ENCODE results near the gene HDAC5. TPM values are rescaled to one million over a fixed set of nuclear protein-coding genes. Genes with fewer than 3 reads are reported as not detected.
A peak's percentile ranks its signal among the peaks of the same experiment; 100 is the strongest.

HDAC5 gene
- total and polyA plus RNA-seq, 2 donors = 17.0 to 34.4 TPM

- Histone ChIP-seq H3K27me3 (ENCODE audit: control insufficient read depth in 2 of 2, insufficient read depth in 1 of 2, low read length in 1 of 2) (no peaks in the 10 kb centered on the region), H3K27ac (ENCODE audit: low read depth in 1 of 2, low read length in 1 of 2) (peak overlapping the region; percentile 66 to 74), H3K4me1 (ENCODE audit: control insufficient read depth in 2 of 2, insufficient read depth in 2 of 2, low read length in 2 of 2) (peaks cover 10 to 28% of the 10 kb centered on the region in 2 donors), H3K4me3 (ENCODE audit: low read length in 2 of 2) (peak overlapping the region in 1 of 2 donors; percentile 3), H3K36me3 (ENCODE audit: control insufficient read depth in 2 of 2, insufficient read depth in 2 of 2, low read length in 1 of 2) (peaks cover 15 to 33% of the 10 kb centered on the region in 2 donors), H3K9me3 (ENCODE audit: control insufficient read depth in 2 of 2, insufficient read depth in 1 of 2, low read length in 1 of 2) (no peaks in the 10 kb centered on the region)
- 30% methylated on average over 12 of the region's 12 CpGs for WGBS
- peak in 4 of 9 donors; percentile 27 to 54 (median 40) for DNase-seq (ENCODE audit: low read depth in 6 of 9, low spot score in 9 of 9)
Observed at GRCh38 chr17:44095647-44096496, 27.6 kb downstream of the HDAC5 start.

- 7% methylated on average over 2 of the region's 2 CpGs for WGBS
- Histone ChIP-seq H3K27me3 (ENCODE audit: control insufficient read depth in 2 of 2, insufficient read depth in 1 of 2, low read length in 1 of 2) (no peaks in the 10 kb centered on the region), H3K27ac (ENCODE audit: low read depth in 1 of 2, low read length in 1 of 2) (peak overlapping the region; percentile 3 to 74), H3K9me3 (ENCODE audit: control insufficient read depth in 2 of 2, insufficient read depth in 1 of 2, low read length in 1 of 2) (no peaks in the 10 kb centered on the region), H3K4me3 (ENCODE audit: low read length in 2 of 2) (no peak overlapping the region), H3K36me3 (ENCODE audit: control insufficient read depth in 2 of 2, insufficient read depth in 2 of 2, low read length in 1 of 2) (peaks cover 15 to 34% of the 10 kb centered on the region in 2 donors), H3K4me1 (ENCODE audit: control insufficient read depth in 2 of 2, insufficient read depth in 2 of 2, low read length in 2 of 2) (peaks cover 10 to 28% of the 10 kb centered on the region in 2 donors)
- no peak for DNase-seq (ENCODE audit: low read depth in 6 of 9, low spot score in 9 of 9)
Observed at GRCh38 chr17:44095388-44095646, 28.1 kb downstream of the HDAC5 start.

GRCh38 chr17:44094701-44095387 lies 28.6 kb downstream of the HDAC5 start:
- DNase-seq (ENCODE audit: low read depth in 6 of 9, low spot score in 9 of 9) = no peak
- Histone ChIP-seq H3K9me3 (ENCODE audit: control insufficient read depth in 2 of 2, insufficient read depth in 1 of 2, low read length in 1 of 2) (no peaks in the 10 kb centered on the region), H3K36me3 (ENCODE audit: control insufficient read depth in 2 of 2, insufficient read depth in 2 of 2, low read length in 1 of 2) (peaks cover 15 to 34% of the 10 kb centered on the region in 2 donors), H3K27ac (ENCODE audit: low read depth in 1 of 2, low read length in 1 of 2) (peak overlapping the region in 1 of 2 donors; percentile 3), H3K4me1 (ENCODE audit: control insufficient read depth in 2 of 2, insufficient read depth in 2 of 2, low read length in 2 of 2) (peaks cover 10 to 28% of the 10 kb centered on the region in 2 donors), H3K4me3 (ENCODE audit: low read length in 2 of 2) (no peak overlapping the region), H3K27me3 (ENCODE audit: control insufficient read depth in 2 of 2, insufficient read depth in 1 of 2, low read length in 1 of 2) (no peaks in the 10 kb centered on the region)
- WGBS = 87% methylated on average over 8 of the region's 8 CpGs

GRCh38 chr17:44093231-44093900 lies 30.1 kb downstream of the HDAC5 start:
- Histone ChIP-seq H3K4me1 (ENCODE audit: control insufficient read depth in 2 of 2, insufficient read depth in 2 of 2, low read length in 2 of 2) (peaks cover 10 to 28% of the 10 kb centered on the region in 2 donors), H3K9me3 (ENCODE audit: control insufficient read depth in 2 of 2, insufficient read depth in 1 of 2, low read length in 1 of 2) (no peaks in the 10 kb centered on the region), H3K36me3 (ENCODE audit: control insufficient read depth in 2 of 2, insufficient read depth in 2 of 2, low read length in 1 of 2) (peaks cover 16 to 35% of the 10 kb centered on the region in 2 donors), H3K4me3 (ENCODE audit: low read length in 2 of 2) (no peak overlapping the region), H3K27ac (ENCODE audit: low read depth in 1 of 2, low read length in 1 of 2) (no peak overlapping the region), H3K27me3 (ENCODE audit: control insufficient read depth in 2 of 2, insufficient read depth in 1 of 2, low read length in 1 of 2) (no peaks in the 10 kb centered on the region)
- 97% methylated on average over 21 of the region's 21 CpGs for WGBS
- no peak for DNase-seq (ENCODE audit: low read depth in 6 of 9, low spot score in 9 of 9)

GRCh38 chr17:44092051-44092450 lies 31.4 kb downstream of the HDAC5 start:
- H3K4me1 ChIP-seq (ENCODE audit: control insufficient read depth in 2 of 2, insufficient read depth in 2 of 2, low read length in 2 of 2) = peaks cover 10 to 20% of the 10 kb centered on the region in 2 donors
- peaks cover 21 to 39% of the 10 kb centered on the region in 2 donors for H3K36me3 ChIP-seq (ENCODE audit: control insufficient read depth in 2 of 2, insufficient read depth in 2 of 2, low read length in 1 of 2)
- WGBS = 98% methylated on average over 11 of the region's 11 CpGs

GRCh38 chr17:44091200-44091997 lies 32.0 kb downstream of the HDAC5 start:
- Histone ChIP-seq H3K4me3 (ENCODE audit: low read length in 2 of 2) (no peak overlapping the region), H3K9me3 (ENCODE audit: control insufficient read depth in 2 of 2, insufficient read depth in 1 of 2, low read length in 1 of 2) (no peaks in the 10 kb centered on the region), H3K4me1 (ENCODE audit: control insufficient read depth in 2 of 2, insufficient read depth in 2 of 2, low read length in 2 of 2) (peaks cover 10 to 17% of the 10 kb centered on the region in 2 donors), H3K27ac (ENCODE audit: low read depth in 1 of 2, low read length in 1 of 2) (no peak overlapping the region), H3K27me3 (ENCODE audit: control insufficient read depth in 2 of 2, insufficient read depth in 1 of 2, low read length in 1 of 2) (no peaks in the 10 kb centered on the region), H3K36me3 (ENCODE audit: control insufficient read depth in 2 of 2, insufficient read depth in 2 of 2, low read length in 1 of 2) (peaks cover 25 to 39% of the 10 kb centered on the region in 2 donors)
- WGBS = 95% methylated on average over 14 of the region's 14 CpGs
- DNase-seq (ENCODE audit: low read depth in 6 of 9, low spot score in 9 of 9) = no peak

More at GRCh38 chr17:44092051-44092450, 31.4 kb downstream of the HDAC5 start:
- no peaks in the 10 kb centered on the region for H3K9me3 ChIP-seq (ENCODE audit: control insufficient read depth in 2 of 2, insufficient read depth in 1 of 2, low read length in 1 of 2)
- H3K4me3 ChIP-seq (ENCODE audit: low read length in 2 of 2) = no peak overlapping the region
- H3K27me3 ChIP-seq (ENCODE audit: control insufficient read depth in 2 of 2, insufficient read depth in 1 of 2, low read length in 1 of 2) = no peaks in the 10 kb centered on the region
- H3K27ac ChIP-seq (ENCODE audit: low read depth in 1 of 2, low read length in 1 of 2) = no peak overlapping the region
- no peak for DNase-seq (ENCODE audit: low read depth in 6 of 9, low spot score in 9 of 9)

GRCh38 chr17:44088254-44088653 lies 35.2 kb downstream of the HDAC5 start:
- WGBS = 99% methylated on average over 16 of the region's 16 CpGs
- Histone ChIP-seq H3K27ac (ENCODE audit: low read depth in 1 of 2, low read length in 1 of 2) (no peak overlapping the region), H3K4me1 (ENCODE audit: control insufficient read depth in 2 of 2, insufficient read depth in 2 of 2, low read length in 2 of 2) (peaks cover 0 to 4% of the 10 kb centered on the region in 2 donors), H3K4me3 (ENCODE audit: low read length in 2 of 2) (no peak overlapping the region), H3K36me3 (ENCODE audit: control insufficient read depth in 2 of 2, insufficient read depth in 2 of 2, low read length in 1 of 2) (peaks cover 46 to 49% of the 10 kb centered on the region in 2 donors), H3K27me3 (ENCODE audit: control insufficient read depth in 2 of 2, insufficient read depth in 1 of 2, low read length in 1 of 2) (no peaks in the 10 kb centered on the region), H3K9me3 (ENCODE audit: control insufficient read depth in 2 of 2, insufficient read depth in 1 of 2, low read length in 1 of 2) (no peaks in the 10 kb centered on the region)
- DNase-seq (ENCODE audit: low read depth in 6 of 9, low spot score in 9 of 9) = no peak

- no peak for DNase-seq (ENCODE audit: low read depth in 6 of 9, low spot score in 9 of 9)
- WGBS = 89% methylated on average over 8 of the region's 8 CpGs
- no peak overlapping the region for H3K27ac ChIP-seq (ENCODE audit: low read depth in 1 of 2, low read length in 1 of 2)
- H3K4me1 ChIP-seq (ENCODE audit: control insufficient read depth in 2 of 2, insufficient read depth in 2 of 2, low read length in 2 of 2) = peaks cover 0 to 4% of the 10 kb centered on the region in 2 donors
- H3K36me3 ChIP-seq (ENCODE audit: control insufficient read depth in 2 of 2, insufficient read depth in 2 of 2, low read length in 1 of 2) = peaks cover 48 to 49% of the 10 kb centered on the region in 2 donors
- no peak overlapping the region for H3K4me3 ChIP-seq (ENCODE audit: low read length in 2 of 2)
- no peaks in the 10 kb centered on the region for H3K9me3 ChIP-seq (ENCODE audit: control insufficient read depth in 2 of 2, insufficient read depth in 1 of 2, low read length in 1 of 2)
- no peaks in the 10 kb centered on the region for H3K27me3 ChIP-seq (ENCODE audit: control insufficient read depth in 2 of 2, insufficient read depth in 1 of 2, low read length in 1 of 2)
Observed at GRCh38 chr17:44087319-44087718, 36.1 kb downstream of the HDAC5 start.
